Keratinocyte (primary cell): ENCODE data around the gene LCOR. TPM values are rescaled to one million over a fixed set of nuclear protein-coding genes. Genes with fewer than 3 reads are reported as not detected.

Source experiments
- DNase-seq: peaks from one replicate; pipeline ENCODE4 v3.0.0-alpha.2; 2011; ENCODE audit warnings: low read depth, missing footprints, low spot score
- FAIRE-seq: peaks from 2 replicates; lab custom pipeline; 2011; peaks lifted over from hg19 to GRCh38; lab: Jason Lieb, UNC
- H2AFZ ChIP-seq: 2 replicates; pipeline ENCODE4 v1.6.0; 2012; ENCODE audit warnings: low read length, control low read depth, inconsistent platforms; ENCODE audit not compliant: control insufficient read depth
- H3K27ac ChIP-seq: 2 replicates; pipeline ENCODE4 v1.5.1; 2011; ENCODE audit warnings: low read length; ENCODE audit not compliant: control insufficient read depth, insufficient read depth
- H3K27me3 ChIP-seq: 3 replicates; pipeline ENCODE4 v1.6.0; 2011; ENCODE audit warnings: low read length; ENCODE audit not compliant: control insufficient read depth, insufficient read depth; ENCODE audit errors: extremely low read depth
- H3K36me3 ChIP-seq, 2 experiments: 2 replicates in 1 of 2; 3 replicates in 1 of 2; pipeline ENCODE4 v1.5.1; 2011; ENCODE audit warnings: low read length in 2 of 2, mild to moderate bottlenecking in 1 of 2; ENCODE audit not compliant: control insufficient read depth in 2 of 2, insufficient read depth in 2 of 2; ENCODE audit errors: extremely low read depth in 1 of 2
- H3K4me1 ChIP-seq: 3 replicates; pipeline ENCODE4 v1.5.1; 2011; ENCODE audit warnings: low read length; ENCODE audit not compliant: control insufficient read depth, insufficient read depth; ENCODE audit errors: extremely low read depth
- H3K4me2 ChIP-seq: 3 replicates; pipeline ENCODE4 v1.6.0; 2011; ENCODE audit warnings: low read depth, low read length; ENCODE audit not compliant: control insufficient read depth, insufficient read depth; ENCODE audit errors: extremely low read depth
- H3K4me3 ChIP-seq, 3 experiments: fragments of 200-600 bp in 1 of 3; sonication (generic) in 1 of 3; 2 replicates in 2 of 3; 3 replicates in 1 of 3; pipeline ENCODE4 v1.5.1; 2011 to 2016; ENCODE audit warnings: low read length in 3 of 3, mild to moderate bottlenecking in 3 of 3, control low read depth in 2 of 3, inconsistent platforms in 1 of 3, low read depth in 1 of 3, mixed read lengths in 1 of 3, mixed run types in 1 of 3, moderate library complexity in 1 of 3; ENCODE audit not compliant: control insufficient read depth in 2 of 3, insufficient read depth in 2 of 3; ENCODE audit errors: extremely low read depth in 1 of 3
- H3K79me2 ChIP-seq: 2 replicates; pipeline ENCODE4 v1.6.0; 2012; ENCODE audit warnings: low read length; ENCODE audit not compliant: control insufficient read depth, insufficient read depth
- H3K9ac ChIP-seq: 3 replicates; pipeline ENCODE4 v1.6.0; 2011; ENCODE audit warnings: low read length; ENCODE audit not compliant: control insufficient read depth, insufficient read depth; ENCODE audit errors: extremely low read depth
- H3K9me1 ChIP-seq: 3 replicates; pipeline ENCODE4 v1.6.0; 2011; ENCODE audit warnings: low read length; ENCODE audit not compliant: control insufficient read depth, insufficient read depth; ENCODE audit errors: extremely low read depth
- H3K9me3 ChIP-seq: 2 replicates; pipeline ENCODE4 v1.5.1; 2012; ENCODE audit warnings: low read depth, low read length; ENCODE audit not compliant: control insufficient read depth
- H4K20me1 ChIP-seq: 3 replicates; pipeline ENCODE4 v1.6.0; 2011; ENCODE audit warnings: low read length; ENCODE audit not compliant: control insufficient read depth, insufficient read depth; ENCODE audit errors: extremely low read depth
- EZH2 ChIP-seq: IDR thresholded peaks from one replicate; pipeline ENCODE4 v1.6.1; 2012; ENCODE audit warnings: inconsistent platforms, mild to moderate bottlenecking, low read length, moderate library complexity
- dilution Hi-C: fragments of 300-500 bp; cut with MboI; formaldehyde crosslinking; loops from one replicate; pipeline ENCODE4 v1.7.0; 2020; ENCODE audit warnings: low sequenced_read_pairs; ENCODE audit not compliant: extremely low pct_ligation_motif_present
- polyA plus RNA-seq, 5 experiments: library from polyadenylated mRNA; depleted of rRNA in 3 of 5; stranded (reverse) in 3 of 5; stranded (forward) in 1 of 5; unstranded in 1 of 5; fragments of >200 nt; gene quantifications; 1 replicate in 1 of 5; 2 replicates in 3 of 5; 3 replicates in 1 of 5; pipeline versions ENCODE4 v1.2.1 to v1.2.3, GENCODE V29; 2011 to 2012; ENCODE audit warnings: missing spikeins in 2 of 5, low read depth in 1 of 5, low replicate concordance in 1 of 5
- TF ChIP-seq, protein P1 (sequence below), 3 experiments: IDR thresholded peaks in 1 of 3; conservative IDR thresholded peaks in 1 of 3; optimal IDR thresholded peaks in 1 of 3; 2 replicates in 2 of 3; 3 replicates in 1 of 3; pipeline versions ENCODE3 to v1.5.1; 2011; ENCODE audit warnings: low read length in 3 of 3, mild to moderate bottlenecking in 3 of 3, moderate library complexity in 2 of 3, control low read depth in 1 of 3, inconsistent platforms in 1 of 3; ENCODE audit not compliant: insufficient read depth in 2 of 3; ENCODE audit errors: extremely low read depth in 1 of 3

Gene LCOR
- polyA plus RNA-seq, 1 donor (not counting 4 experiments of a cell fraction or from before 2014, with no cell fraction given) = 11.4 TPM

- no peak overlapping the region for H3K27ac ChIP-seq
- H3K79me2 ChIP-seq = no peaks in the 10 kb centered on the region
- H3K9me1 ChIP-seq = no peaks in the 10 kb centered on the region
- H2AFZ ChIP-seq = no peak overlapping the region
- TF ChIP-seq EZH2 = no peak
- TF ChIP-seq, protein P1, sequence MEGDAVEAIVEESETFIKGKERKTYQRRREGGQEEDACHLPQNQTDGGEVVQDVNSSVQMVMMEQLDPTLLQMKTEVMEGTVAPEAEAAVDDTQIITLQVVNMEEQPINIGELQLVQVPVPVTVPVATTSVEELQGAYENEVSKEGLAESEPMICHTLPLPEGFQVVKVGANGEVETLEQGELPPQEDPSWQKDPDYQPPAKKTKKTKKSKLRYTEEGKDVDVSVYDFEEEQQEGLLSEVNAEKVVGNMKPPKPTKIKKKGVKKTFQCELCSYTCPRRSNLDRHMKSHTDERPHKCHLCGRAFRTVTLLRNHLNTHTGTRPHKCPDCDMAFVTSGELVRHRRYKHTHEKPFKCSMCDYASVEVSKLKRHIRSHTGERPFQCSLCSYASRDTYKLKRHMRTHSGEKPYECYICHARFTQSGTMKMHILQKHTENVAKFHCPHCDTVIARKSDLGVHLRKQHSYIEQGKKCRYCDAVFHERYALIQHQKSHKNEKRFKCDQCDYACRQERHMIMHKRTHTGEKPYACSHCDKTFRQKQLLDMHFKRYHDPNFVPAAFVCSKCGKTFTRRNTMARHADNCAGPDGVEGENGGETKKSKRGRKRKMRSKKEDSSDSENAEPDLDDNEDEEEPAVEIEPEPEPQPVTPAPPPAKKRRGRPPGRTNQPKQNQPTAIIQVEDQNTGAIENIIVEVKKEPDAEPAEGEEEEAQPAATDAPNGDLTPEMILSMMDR (optimal IDR thresholded peaks at IDR 0.05 in 1 of 3, IDR thresholded peaks at IDR 0.05 in 1 of 3, conservative IDR thresholded peaks at IDR 0.05 in 1 of 3; ENCODE audit: extremely low read depth in 1 of 3, insufficient read depth in 2 of 3, low read length in 3 of 3) = no peak
- H3K9ac ChIP-seq = no peak overlapping the region
- no peaks in the 10 kb centered on the region for H3K36me3 ChIP-seq
- no peaks in the 10 kb centered on the region for H3K27me3 ChIP-seq
- H3K4me3 ChIP-seq = no peak overlapping the region
- FAIRE-seq (no peak), DNase-seq (no peak)
- no peaks in the 10 kb centered on the region for H3K4me1 ChIP-seq
- dilution Hi-C loops = no loop called here
- no peaks in the 10 kb centered on the region for H4K20me1 ChIP-seq
- no peak overlapping the region for H3K4me2 ChIP-seq
- no peaks in the 10 kb centered on the region for H3K9me3 ChIP-seq
Measured at GRCh38 chr10:97003151-97003803, 171.2 kb downstream of the LCOR start.

- Histone ChIP-seq H3K27ac (no peak overlapping the region), H3K9ac (no peak overlapping the region), H3K9me3 (no peaks in the 10 kb centered on the region), H3K4me1 (no peaks in the 10 kb centered on the region), H3K36me3 (no peaks in the 10 kb centered on the region), H3K4me3 (no peak overlapping the region), H4K20me1 (no peaks in the 10 kb centered on the region), H3K79me2 (no peaks in the 10 kb centered on the region), H2AFZ (no peak overlapping the region), H3K4me2 (no peak overlapping the region), H3K9me1 (no peaks in the 10 kb centered on the region), H3K27me3 (no peaks in the 10 kb centered on the region)
- TF ChIP-seq, protein P1 (optimal IDR thresholded peaks at IDR 0.05 in 1 of 3, IDR thresholded peaks at IDR 0.05 in 1 of 3, conservative IDR thresholded peaks at IDR 0.05 in 1 of 3; ENCODE audit: extremely low read depth in 1 of 3, insufficient read depth in 2 of 3, low read length in 3 of 3) = no peak
- no peak for TF ChIP-seq EZH2
- DNase-seq (no peak), FAIRE-seq (no peak)
- dilution Hi-C loops = no loop called here
Measured at GRCh38 chr10:97003804-97004201, 171.7 kb downstream of the LCOR start.
